Activated CD4-positive, alpha-beta T cell treated with anti-CD3 and anti-CD28 coated beads for 4 hours (primary cell): Measurements from ENCODE around the gene SMC1B.
"Not testable (repeated sequence)": the region's sequence is repeated elsewhere in the genome, so short reads cannot be mapped to it uniquely, and the experiment has no call there.

ENCODE experiments used
- DNase-seq, 2 donors: peaks; one replicate each; pipeline ENCODE4 v3.0.0-alpha.2; 2020

The SMC1B gene

DNA sequence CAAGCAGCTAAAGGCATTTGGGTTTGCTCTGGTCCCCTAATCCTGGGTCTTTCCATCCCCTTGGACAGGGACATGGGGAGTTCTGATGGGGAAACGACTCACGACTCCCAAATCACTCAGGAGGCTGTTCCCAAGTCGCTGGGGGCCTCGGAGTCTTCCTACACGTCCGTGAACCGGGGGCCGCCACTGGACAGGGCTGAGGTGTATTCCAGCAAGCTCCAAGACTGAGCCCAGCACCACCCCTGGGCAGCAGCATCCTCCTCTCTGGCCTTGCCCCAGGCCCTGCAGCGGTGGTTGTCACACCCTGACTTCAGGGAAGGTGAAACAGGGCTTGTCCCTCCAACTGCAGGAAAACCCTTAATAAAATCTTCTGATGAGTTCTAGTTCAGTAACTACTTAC, 117.9 kb downstream of the SMC1B start:
- no peak for DNase-seq

DNA sequence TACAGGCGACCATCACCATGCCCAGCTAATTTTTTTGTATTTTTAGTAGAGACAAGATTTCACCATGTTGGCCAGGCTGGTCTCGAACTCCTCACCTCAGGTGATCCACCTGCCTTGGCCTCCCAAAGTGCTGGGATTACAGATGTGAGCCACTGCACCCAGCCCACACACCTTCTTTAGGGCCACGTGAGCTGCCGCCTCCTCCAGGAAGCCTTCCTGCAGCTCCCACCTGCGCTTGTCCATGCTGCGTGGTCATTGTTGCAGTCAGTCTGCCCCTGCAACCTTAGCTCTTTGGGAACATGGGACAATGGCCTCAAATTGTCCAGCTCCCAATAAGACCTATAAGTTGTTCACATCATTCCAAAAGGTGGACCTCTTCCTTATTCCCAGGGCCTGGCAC, 118.4 kb downstream of the SMC1B start:
- DNase-seq: not testable (repeated sequence)
